SK-N-SH (cell line): ENCODE measurements around the gene ACTN3. TPM values are rescaled to one million over a fixed set of nuclear protein-coding genes. Genes with fewer than 3 reads are reported as not detected.

ENCODE experiments used
- CTCF ChIA-PET: fragments of 300-600, 350-600 bp; formaldehyde crosslinking; extraction: SDS; loops from one replicate; lab custom pipeline; 2021; lab: Yijun Ruan, JAX
- POLR2A ChIA-PET: fragments of 350-600 bp; sonication (Branson Sonifier 250); formaldehyde crosslinking; extraction: SDS; loops from one replicate; lab custom pipeline; 2020; ENCODE audit warnings: antibody characterized with exemption, inconsistent platforms; lab: Yijun Ruan, JAX
- DNase-seq: peaks from one replicate; pipeline ENCODE4 v3.0.0; 2012
- H2AFZ ChIP-seq: fragments of 200-600 bp; sonication (generic); 2 replicates; pipeline ENCODE4 v1.8.1; 2016; ENCODE audit warnings: antibody characterized with exemption, mild to moderate bottlenecking, low read depth
- H3F3A ChIP-seq: fragments of 200-600 bp; sonication (generic); replicated peaks from 2 replicates; pipeline ENCODE3; 2016; ENCODE audit warnings: antibody characterized with exemption, mild to moderate bottlenecking; ENCODE audit not compliant: insufficient read depth
- H3K27ac ChIP-seq, 2 experiments: fragments of 200-500 bp in 1 of 2; fragments of 200-600 bp in 1 of 2; sonication (Bioruptor generic) in 1 of 2; sonication (generic), shearing (Covaris generic) in 1 of 2; 2 replicates each; pipeline versions ENCODE4 v1.5.1 to v1.6.1; 2014 to 2016; ENCODE audit warnings: low read depth in 2 of 2, inconsistent platforms in 1 of 2, low read length in 1 of 2, mild to moderate bottlenecking in 1 of 2, mixed read lengths in 1 of 2
- H3K27me3 ChIP-seq: fragments of 200-600 bp; sonication (generic), shearing (Covaris generic); 2 replicates; pipeline ENCODE4 v1.6.1; 2016; ENCODE audit warnings: mixed run types; ENCODE audit not compliant: insufficient read depth
- H3K36me3 ChIP-seq, 2 experiments: fragments of 200-500 bp in 1 of 2; fragments of 200-600 bp in 1 of 2; sonication (Bioruptor generic) in 1 of 2; sonication (generic) in 1 of 2; replicated peaks in 1 of 2; 2 replicates each; pipeline versions ENCODE3 to v1.5.1; 2014 to 2016; ENCODE audit warnings: low read length in 1 of 2, mild to moderate bottlenecking in 1 of 2; ENCODE audit not compliant: insufficient read depth in 2 of 2, control insufficient read depth in 1 of 2
- H3K4me1 ChIP-seq, 2 experiments: fragments of 200-500 bp in 1 of 2; fragments of 200-600 bp in 1 of 2; sonication (Bioruptor generic) in 1 of 2; sonication (generic), shearing (Covaris generic) in 1 of 2; 2 replicates each; pipeline versions ENCODE4 v1.5.1 to v1.6.1; 2014 to 2016; ENCODE audit warnings: low read depth in 1 of 2, low read length in 1 of 2, mixed run types in 1 of 2; ENCODE audit not compliant: insufficient read depth in 2 of 2, control insufficient read depth in 1 of 2
- H3K4me2 ChIP-seq: fragments of 200-600 bp; sonication (generic), shearing (Covaris generic); 2 replicates; pipeline ENCODE4 v1.6.1; 2017; ENCODE audit warnings: mixed run types
- H3K4me3 ChIP-seq, 2 experiments: fragments of 200-500 bp in 1 of 2; fragments of 200-600 bp in 1 of 2; sonication (Bioruptor generic) in 1 of 2; sonication (generic), shearing (Covaris generic) in 1 of 2; 2 replicates each; pipeline versions ENCODE4 v1.5.1 to v1.8.1; 2014 to 2016; ENCODE audit warnings: low read depth in 2 of 2, inconsistent platforms in 1 of 2, low read length in 1 of 2, mild to moderate bottlenecking in 1 of 2, mixed read lengths in 1 of 2, moderate library complexity in 1 of 2
- H3K79me2 ChIP-seq: fragments of 200-600 bp; sonication (generic); 2 replicates; pipeline ENCODE4 v1.8.1; 2017; ENCODE audit warnings: mild to moderate bottlenecking; ENCODE audit not compliant: insufficient read depth
- H3K9ac ChIP-seq: fragments of 200-600 bp; sonication (generic); 2 replicates; pipeline ENCODE4 v1.6.1; 2017; ENCODE audit warnings: mixed run types
- H3K9me2 ChIP-seq: fragments of 200-600 bp; sonication (generic); 2 replicates; pipeline ENCODE4 v1.6.1; 2017; ENCODE audit warnings: mixed run types
- H3K9me3 ChIP-seq: fragments of 200-600 bp; sonication (generic); 2 replicates; pipeline ENCODE4 v1.6.1; 2017; ENCODE audit warnings: mixed run types, mild to moderate bottlenecking, moderate library complexity
- H4K20me1 ChIP-seq: fragments of 200-600 bp; sonication (generic); 2 replicates; pipeline ENCODE4 v1.6.1; 2017; ENCODE audit warnings: mild to moderate bottlenecking, mixed run types; ENCODE audit not compliant: insufficient read depth
- EP300 ChIP-seq, 2 experiments: IDR thresholded peaks; 2 replicates each; pipeline versions ENCODE4 v1.4.0 to v1.6.1; 2012; ENCODE audit warnings: borderline replicate concordance in 1 of 2, low read depth in 1 of 2, low read length in 1 of 2
- EZH2phosphoT487 ChIP-seq: fragments of 200-600 bp; sonication (generic); IDR thresholded peaks from 2 replicates; pipeline ENCODE4 v1.6.1; 2017; ENCODE audit warnings: low read depth, mixed run types, mild to moderate bottlenecking, antibody characterized with exemption, moderate library complexity, borderline replicate concordance
- GABPA ChIP-seq: IDR thresholded peaks from 2 replicates; pipeline ENCODE4 v1.4.0; 2012; ENCODE audit warnings: low read depth, mild to moderate bottlenecking
- IRF3 ChIP-seq: fragments of 150-350 bp; IDR thresholded peaks from 2 replicates; pipeline ENCODE4 v1.6.1; 2016; ENCODE audit warnings: mild to moderate bottlenecking, low read depth, low read length
- JUND ChIP-seq: IDR thresholded peaks from 2 replicates; pipeline ENCODE4 v1.4.0; 2012
- MAX ChIP-seq: IDR thresholded peaks from 2 replicates; pipeline ENCODE4 v1.4.0; 2012; ENCODE audit warnings: low read depth
- MEF2A ChIP-seq: IDR thresholded peaks from 2 replicates; pipeline ENCODE4 v1.4.0; 2012; ENCODE audit warnings: low read depth, borderline replicate concordance
- MXI1 ChIP-seq: IDR thresholded peaks from 2 replicates; pipeline ENCODE4 v1.6.1; 2012; ENCODE audit warnings: mild to moderate bottlenecking, low read depth, low read length, improper control_type of control experiment
- POLR2AphosphoS5 ChIP-seq: IDR thresholded peaks from 2 replicates; pipeline ENCODE4 v1.6.1; 2012; ENCODE audit warnings: low read depth, low read length
- RCOR1 ChIP-seq: fragments of 150-350 bp; IDR thresholded peaks from 2 replicates; pipeline ENCODE4 v1.6.1; 2017; ENCODE audit warnings: antibody characterized with exemption, low read length
- RXRA ChIP-seq: IDR thresholded peaks from 2 replicates; pipeline ENCODE4 v1.4.0; 2012; ENCODE audit warnings: low read depth, mild to moderate bottlenecking, borderline replicate concordance
- TAF1 ChIP-seq: IDR thresholded peaks from 2 replicates; pipeline ENCODE4 v1.6.1; 2012; ENCODE audit warnings: low read depth, mild to moderate bottlenecking, low read length, moderate library complexity, borderline replicate concordance
- TEAD4 ChIP-seq: IDR thresholded peaks from 2 replicates; pipeline ENCODE4 v1.4.0; 2012; ENCODE audit warnings: mild to moderate bottlenecking, borderline replicate concordance; ENCODE audit not compliant: insufficient read depth
- USF2 ChIP-seq: fragments of 150-350 bp; IDR thresholded peaks from 2 replicates; pipeline ENCODE4 v1.6.1; 2017; ENCODE audit warnings: antibody characterized with exemption, low read length, low read depth, borderline replicate concordance
- WGBS: methylation state at CpG from one replicate; pipeline ENCODE4 v1.1.6; 2017; ENCODE audit warnings: low lambda C conversion rate; 5-methylcytosine and 5-hydroxymethylcytosine counted together
- polyA plus RNA-seq, 3 experiments: library from polyadenylated mRNA; depleted of rRNA; stranded (reverse); fragments of >200 nt; gene quantifications; 2 replicates each; pipeline ENCODE4 v1.2.3, GENCODE V29; 2012
- TF ChIP-seq, protein P1 (sequence below): IDR thresholded peaks from 2 replicates; pipeline ENCODE4 v1.4.0; 2012; ENCODE audit warnings: low read depth, borderline replicate concordance

Gene ACTN3
- polyA plus RNA-seq, 1 of the 3 experiments (the other 2 are of a cell fraction) = 0.02 TPM

DNA sequence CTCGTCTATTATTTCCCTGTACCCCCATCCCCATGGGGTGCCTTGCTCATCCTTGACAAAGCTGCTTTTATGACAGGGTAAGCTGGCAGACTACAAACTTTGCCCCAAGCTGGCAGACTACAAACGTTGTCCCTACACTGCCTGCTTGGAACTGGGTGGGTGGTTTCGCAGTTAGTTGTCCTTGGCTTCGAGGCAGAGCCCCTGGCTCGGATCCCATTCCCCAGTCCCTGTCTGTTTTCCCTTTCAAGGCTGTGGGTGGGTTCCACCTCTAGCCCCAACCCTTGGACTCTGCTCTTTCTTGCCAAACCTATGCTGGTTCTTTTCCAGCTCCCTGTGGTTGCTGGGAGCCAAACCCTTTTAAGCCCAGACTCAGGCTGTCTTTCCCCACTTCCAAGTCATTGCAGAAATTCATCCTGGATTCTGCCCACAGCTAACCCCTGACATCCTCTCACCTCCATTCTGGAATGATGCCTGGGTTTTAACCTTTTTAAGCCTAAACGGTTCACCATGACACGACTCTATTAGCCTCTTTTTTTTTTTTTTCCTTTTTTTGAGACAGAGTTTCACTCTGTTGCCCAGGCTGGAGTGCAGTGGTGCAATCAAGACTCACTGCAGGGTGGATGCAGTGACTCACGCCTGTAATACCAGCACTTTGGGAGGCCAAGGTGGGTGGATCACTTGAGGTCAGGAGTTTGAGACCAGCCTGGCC is 60.6 kb downstream of the ACTN3 start:
- H3K9me3 ChIP-seq = no peaks in the 10 kb centered on the region
- H3K79me2 ChIP-seq = no peaks in the 10 kb centered on the region
- H3K36me3 ChIP-seq = peaks cover 0 to 17% of the 10 kb centered on the region in 2 experiments
- WGBS = 59% methylated on average over 8 of the region's 8 CpGs
- DNase-seq = no peak
- H2AFZ ChIP-seq = no peak overlapping the region
- H3K9me2 ChIP-seq = no peaks in the 10 kb centered on the region
- H3K27ac ChIP-seq = no peak overlapping the region
- H4K20me1 ChIP-seq = no peaks in the 10 kb centered on the region
- no peak overlapping the region for H3K9ac ChIP-seq
- no peak overlapping the region for H3K4me2 ChIP-seq
- H3F3A ChIP-seq = no peaks in the 10 kb centered on the region
- no peak for TF ChIP-seq EZH2phosphoT487
- TF ChIP-seq MAX = no peak
- TF ChIP-seq JUND = no peak
- TF ChIP-seq, all 33 proteins: peak for 0
- Histone ChIP-seq H3K27me3 (no peaks in the 10 kb centered on the region), H3K4me1 (no peaks in the 10 kb centered on the region; a peak in 1 of 4 replicates), H3K4me3 (no peak overlapping the region)
- ChIA-PET POLR2A (interaction anchor here (0.6 to 1.1 kb wide), 3 partner anchors 9 to 1561 kb away, joined by 3 read pairs; partner anchors contain the start of genes RBM14 and RBM4), CTCF (interaction anchor here (0.6 to 1.9 kb wide), 2 partner anchors 28 to 44 kb away, joined by 3 to 6 read pairs; no protein-coding TSS in a partner anchor)

GRCh38 chr11:66609721-66610617 is 63.3 kb downstream of the ACTN3 start:
- no peak overlapping the region for H3K4me3 ChIP-seq
- no peaks in the 10 kb centered on the region for H3K9me3 ChIP-seq
- H3K4me2 ChIP-seq = no peak overlapping the region
- H3K4me1 ChIP-seq = no peaks in the 10 kb centered on the region
- no peak overlapping the region for H2AFZ ChIP-seq
- POLR2A ChIA-PET = no interaction called here
- 75% methylated on average over 4 of the region's 4 CpGs for WGBS
- H3K36me3 ChIP-seq = peaks cover 0 to 10% of the 10 kb centered on the region in 2 experiments
- TF ChIP-seq IRF3 (no peak), EP300 (IDR thresholded peaks at IDR 0.05; ENCODE audit: borderline replicate concordance in 1 of 2, low read depth in 1 of 2, low read length in 1 of 2) (no peak), MEF2A (no peak), USF2 (no peak), RCOR1 (no peak), TAF1 (no peak), TEAD4 (no peak), MXI1 (no peak), POLR2AphosphoS5 (no peak), RXRA (no peak), GABPA (no peak)
- TF ChIP-seq, protein P1, sequence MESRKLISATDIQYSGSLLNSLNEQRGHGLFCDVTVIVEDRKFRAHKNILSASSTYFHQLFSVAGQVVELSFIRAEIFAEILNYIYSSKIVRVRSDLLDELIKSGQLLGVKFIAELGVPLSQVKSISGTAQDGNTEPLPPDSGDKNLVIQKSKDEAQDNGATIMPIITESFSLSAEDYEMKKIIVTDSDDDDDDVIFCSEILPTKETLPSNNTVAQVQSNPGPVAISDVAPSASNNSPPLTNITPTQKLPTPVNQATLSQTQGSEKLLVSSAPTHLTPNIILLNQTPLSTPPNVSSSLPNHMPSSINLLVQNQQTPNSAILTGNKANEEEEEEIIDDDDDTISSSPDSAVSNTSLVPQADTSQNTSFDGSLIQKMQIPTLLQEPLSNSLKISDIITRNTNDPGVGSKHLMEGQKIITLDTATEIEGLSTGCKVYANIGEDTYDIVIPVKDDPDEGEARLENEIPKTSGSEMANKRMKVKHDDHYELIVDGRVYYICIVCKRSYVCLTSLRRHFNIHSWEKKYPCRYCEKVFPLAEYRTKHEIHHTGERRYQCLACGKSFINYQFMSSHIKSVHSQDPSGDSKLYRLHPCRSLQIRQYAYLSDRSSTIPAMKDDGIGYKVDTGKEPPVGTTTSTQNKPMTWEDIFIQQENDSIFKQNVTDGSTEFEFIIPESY = no peak
- TF ChIP-seq, all 33 proteins: peak for 0
- no peak for DNase-seq
- CTCF ChIA-PET = interaction anchor here (1.7 kb wide), 1 partner anchor 31 kb away, joined by 3 read pairs; no protein-coding TSS in a partner anchor
- peaks cover 4% of the 10 kb centered on the region; the same call in 1 of the 2 replicates for H3K79me2 ChIP-seq
- H3K27ac ChIP-seq = no peak overlapping the region
- H4K20me1 ChIP-seq = no peaks in the 10 kb centered on the region
- no peaks in the 10 kb centered on the region for H3K9me2 ChIP-seq
- H3F3A ChIP-seq = peaks cover 2% of the 10 kb centered on the region
- no peak overlapping the region for H3K9ac ChIP-seq
- H3K27me3 ChIP-seq = no peaks in the 10 kb centered on the region
